HEK293 (cell line): Measurements from ENCODE around the gene CLIP3.

ENCODE experiments used
- CTCF ChIA-PET: fragments of 350-600 bp; formaldehyde crosslinking; extraction: SDS; loops from one replicate; lab custom pipeline; 2021; ENCODE audit warnings: antibody characterized with exemption; lab: Yijun Ruan, JAX
- POLR2A ChIA-PET: fragments of 300-600 bp; formaldehyde crosslinking; extraction: SDS; loops from one replicate; lab custom pipeline; 2020; ENCODE audit warnings: antibody characterized with exemption, inconsistent platforms; lab: Yijun Ruan, JAX
- H3K27ac ChIP-seq: fragments of 200-500 bp; sonication (Bioruptor generic); 2 replicates; pipeline ENCODE4 v1.5.1; 2014; ENCODE audit warnings: low read depth, low read length, control low read depth, inconsistent platforms; ENCODE audit errors: extremely low read depth
- H3K36me3 ChIP-seq, 2 experiments: fragments of 200-500 bp in 1 of 2; sonication (Bioruptor generic) in 1 of 2; 1 replicate in 1 of 2; 2 replicates in 1 of 2; pipeline ENCODE4 v1.5.1; 2014 to 2017; ENCODE audit warnings: inconsistent platforms in 2 of 2, low read length in 2 of 2; ENCODE audit not compliant: control insufficient read depth in 2 of 2, insufficient read depth in 1 of 2
- H3K4me1 ChIP-seq: fragments of 200-500 bp; sonication (Bioruptor generic); 2 replicates; pipeline ENCODE4 v1.5.1; 2014; ENCODE audit warnings: mild to moderate bottlenecking, low read length, inconsistent platforms; ENCODE audit not compliant: control insufficient read depth, insufficient read depth
- H3K4me3 ChIP-seq: 2 replicates; pipeline ENCODE4 v1.5.1; 2011; ENCODE audit warnings: low read depth, mild to moderate bottlenecking, control low read depth, low read length, moderate library complexity
- H3K9me3 ChIP-seq: fragments of 200-500 bp; sonication (Bioruptor generic); 2 replicates; pipeline ENCODE4 v1.5.1; 2014; ENCODE audit warnings: low read depth, low read length, inconsistent platforms; ENCODE audit not compliant: control insufficient read depth, insufficient read depth
- BCL11B ChIP-seq: fragments of 450-650 bp; formaldehyde crosslinking; IDR thresholded peaks from 2 replicates; pipeline ENCODE4 v1.5.1; 2016; ENCODE audit warnings: low read depth, missing biosample characterization, missing genetic modification characterization
- EGR2 ChIP-seq: fragments of 450-650 bp; formaldehyde crosslinking; IDR thresholded peaks from 2 replicates; pipeline ENCODE4 v1.5.1; 2016; ENCODE audit warnings: low read depth, missing biosample characterization, missing genetic modification characterization
- GLIS1 ChIP-seq: fragments of 450-650 bp; formaldehyde crosslinking; IDR thresholded peaks from 2 replicates; pipeline ENCODE4 v1.5.1; 2016; ENCODE audit warnings: missing biosample characterization, missing genetic modification characterization
- KLF1 ChIP-seq: fragments of 450-650 bp; formaldehyde crosslinking; IDR thresholded peaks from 2 replicates; pipeline ENCODE4 v1.5.1; 2016; ENCODE audit warnings: missing biosample characterization, missing genetic modification characterization
- KLF8 ChIP-seq: fragments of 450-650 bp; formaldehyde crosslinking; IDR thresholded peaks from 2 replicates; pipeline ENCODE4 v1.5.1; 2016; ENCODE audit warnings: missing biosample characterization, missing genetic modification characterization
- ZFHX2 ChIP-seq: fragments of 450-650 bp; formaldehyde crosslinking; conservative IDR thresholded peaks from 2 replicates; pipeline ENCODE4 v1.5.1; 2016; ENCODE audit warnings: missing biosample characterization, missing genetic modification characterization
- ZNF121 ChIP-seq: fragments of 450-650 bp; formaldehyde crosslinking; IDR thresholded peaks from 2 replicates; pipeline ENCODE4 v1.5.1; 2016; ENCODE audit warnings: missing biosample characterization, missing genetic modification characterization
- ZNF140 ChIP-seq: fragments of 450-650 bp; formaldehyde crosslinking; IDR thresholded peaks from 2 replicates; pipeline ENCODE4 v1.5.1; 2016; ENCODE audit warnings: missing biosample characterization, missing genetic modification characterization
- ZNF157 ChIP-seq: fragments of 450-650 bp; formaldehyde crosslinking; IDR thresholded peaks from 2 replicates; pipeline ENCODE4 v1.5.1; 2016; ENCODE audit warnings: missing biosample characterization, missing genetic modification characterization
- ZNF16 ChIP-seq: fragments of 450-650 bp; formaldehyde crosslinking; IDR thresholded peaks from 2 replicates; pipeline ENCODE4 v1.5.1; 2016; ENCODE audit warnings: low read depth, missing biosample characterization, missing genetic modification characterization
- ZNF174 ChIP-seq: fragments of 450-650 bp; formaldehyde crosslinking; IDR thresholded peaks from 2 replicates; pipeline ENCODE4 v1.5.0; 2017; ENCODE audit warnings: missing biosample characterization, mild to moderate bottlenecking, missing genetic modification characterization
- ZNF23 ChIP-seq: fragments of 450-650 bp; formaldehyde crosslinking; IDR thresholded peaks from 2 replicates; pipeline ENCODE4 v1.5.1; 2016; ENCODE audit warnings: missing biosample characterization, missing genetic modification characterization, borderline replicate concordance
- ZNF416 ChIP-seq: fragments of 450-650 bp; formaldehyde crosslinking; IDR thresholded peaks from 2 replicates; pipeline ENCODE4 v1.5.1; 2016; ENCODE audit warnings: missing biosample characterization, missing genetic modification characterization
- ZNF596 ChIP-seq: fragments of 450-650 bp; IDR thresholded peaks from 2 replicates; pipeline ENCODE4 v1.5.0; 2018; ENCODE audit warnings: missing biosample characterization, mild to moderate bottlenecking, missing genetic modification characterization, moderate library complexity
- ZNF610 ChIP-seq: fragments of 450-650 bp; formaldehyde crosslinking; IDR thresholded peaks from 2 replicates; pipeline ENCODE4 v1.5.1; 2016; ENCODE audit warnings: missing biosample characterization, missing genetic modification characterization, borderline replicate concordance
- ZNF677 ChIP-seq: fragments of 450-650 bp; IDR thresholded peaks from 2 replicates; pipeline ENCODE4 v1.5.0; 2018; ENCODE audit warnings: missing biosample characterization, mild to moderate bottlenecking, missing genetic modification characterization, moderate library complexity
- TF ChIP-seq, protein P1 (sequence below): fragments of 450-650 bp; formaldehyde crosslinking; IDR thresholded peaks from 2 replicates; pipeline ENCODE4 v1.5.1; 2016; ENCODE audit warnings: missing biosample characterization, missing genetic modification characterization
- TF ChIP-seq, protein P2 (sequence below): fragments of 450-650 bp; formaldehyde crosslinking; IDR thresholded peaks from 2 replicates; pipeline ENCODE4 v1.5.1; 2016; ENCODE audit warnings: missing biosample characterization, missing genetic modification characterization, borderline replicate concordance
- TF ChIP-seq, protein P3 (sequence below): fragments of 450-650 bp; formaldehyde crosslinking; IDR thresholded peaks from 2 replicates; pipeline ENCODE4 v1.5.1; 2016; ENCODE audit warnings: missing biosample characterization, missing genetic modification characterization
- TF ChIP-seq, protein P4 (sequence below): fragments of 450-650 bp; formaldehyde crosslinking; IDR thresholded peaks from 2 replicates; pipeline ENCODE4 v1.5.1; 2016; ENCODE audit warnings: missing biosample characterization, missing genetic modification characterization
- TF ChIP-seq, protein P5 (sequence below): fragments of 450-650 bp; formaldehyde crosslinking; IDR thresholded peaks from 2 replicates; pipeline ENCODE4 v1.5.1; 2016; ENCODE audit warnings: missing biosample characterization, missing genetic modification characterization, low read depth
- TF ChIP-seq, protein P6 (sequence below): fragments of 450-650 bp; formaldehyde crosslinking; IDR thresholded peaks from 2 replicates; pipeline ENCODE4 v1.5.1; 2017; ENCODE audit warnings: missing biosample characterization, missing genetic modification characterization

Gene CLIP3

DNA sequence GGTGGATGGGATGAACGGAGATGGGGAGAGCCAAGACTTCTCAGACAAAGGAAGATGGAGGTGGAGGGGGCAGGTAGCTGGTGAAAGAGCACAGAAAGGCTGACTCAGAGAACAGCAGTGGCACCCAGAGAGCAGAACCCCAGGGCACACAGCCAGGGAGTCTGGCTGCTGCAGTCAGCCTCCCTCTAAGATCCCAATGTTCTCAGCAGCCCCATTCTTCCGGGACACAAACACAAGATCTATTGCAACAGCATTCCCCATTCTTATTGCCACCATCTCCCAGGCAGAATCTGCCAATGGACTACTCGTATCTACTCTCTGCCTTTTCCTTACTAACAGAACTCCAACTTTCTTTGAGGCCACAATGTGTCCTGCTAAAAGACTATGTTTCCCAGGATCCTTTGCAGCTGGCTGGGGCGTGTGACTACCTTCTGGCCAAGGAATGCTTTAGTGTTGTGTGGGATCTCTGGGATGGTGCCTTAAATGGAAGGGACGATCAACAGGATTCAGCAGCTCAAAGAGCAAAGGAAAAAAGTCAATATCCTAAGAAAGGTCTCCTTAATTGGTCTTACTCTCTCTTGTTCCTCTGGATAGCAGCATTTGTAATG, 13.9 kb upstream of the CLIP3 start (continued):
- TF ChIP-seq, protein P1, sequence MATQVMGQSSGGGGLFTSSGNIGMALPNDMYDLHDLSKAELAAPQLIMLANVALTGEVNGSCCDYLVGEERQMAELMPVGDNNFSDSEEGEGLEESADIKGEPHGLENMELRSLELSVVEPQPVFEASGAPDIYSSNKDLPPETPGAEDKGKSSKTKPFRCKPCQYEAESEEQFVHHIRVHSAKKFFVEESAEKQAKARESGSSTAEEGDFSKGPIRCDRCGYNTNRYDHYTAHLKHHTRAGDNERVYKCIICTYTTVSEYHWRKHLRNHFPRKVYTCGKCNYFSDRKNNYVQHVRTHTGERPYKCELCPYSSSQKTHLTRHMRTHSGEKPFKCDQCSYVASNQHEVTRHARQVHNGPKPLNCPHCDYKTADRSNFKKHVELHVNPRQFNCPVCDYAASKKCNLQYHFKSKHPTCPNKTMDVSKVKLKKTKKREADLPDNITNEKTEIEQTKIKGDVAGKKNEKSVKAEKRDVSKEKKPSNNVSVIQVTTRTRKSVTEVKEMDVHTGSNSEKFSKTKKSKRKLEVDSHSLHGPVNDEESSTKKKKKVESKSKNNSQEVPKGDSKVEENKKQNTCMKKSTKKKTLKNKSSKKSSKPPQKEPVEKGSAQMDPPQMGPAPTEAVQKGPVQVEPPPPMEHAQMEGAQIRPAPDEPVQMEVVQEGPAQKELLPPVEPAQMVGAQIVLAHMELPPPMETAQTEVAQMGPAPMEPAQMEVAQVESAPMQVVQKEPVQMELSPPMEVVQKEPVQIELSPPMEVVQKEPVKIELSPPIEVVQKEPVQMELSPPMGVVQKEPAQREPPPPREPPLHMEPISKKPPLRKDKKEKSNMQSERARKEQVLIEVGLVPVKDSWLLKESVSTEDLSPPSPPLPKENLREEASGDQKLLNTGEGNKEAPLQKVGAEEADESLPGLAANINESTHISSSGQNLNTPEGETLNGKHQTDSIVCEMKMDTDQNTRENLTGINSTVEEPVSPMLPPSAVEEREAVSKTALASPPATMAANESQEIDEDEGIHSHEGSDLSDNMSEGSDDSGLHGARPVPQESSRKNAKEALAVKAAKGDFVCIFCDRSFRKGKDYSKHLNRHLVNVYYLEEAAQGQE, result no peak
- TF ChIP-seq, protein P2, sequence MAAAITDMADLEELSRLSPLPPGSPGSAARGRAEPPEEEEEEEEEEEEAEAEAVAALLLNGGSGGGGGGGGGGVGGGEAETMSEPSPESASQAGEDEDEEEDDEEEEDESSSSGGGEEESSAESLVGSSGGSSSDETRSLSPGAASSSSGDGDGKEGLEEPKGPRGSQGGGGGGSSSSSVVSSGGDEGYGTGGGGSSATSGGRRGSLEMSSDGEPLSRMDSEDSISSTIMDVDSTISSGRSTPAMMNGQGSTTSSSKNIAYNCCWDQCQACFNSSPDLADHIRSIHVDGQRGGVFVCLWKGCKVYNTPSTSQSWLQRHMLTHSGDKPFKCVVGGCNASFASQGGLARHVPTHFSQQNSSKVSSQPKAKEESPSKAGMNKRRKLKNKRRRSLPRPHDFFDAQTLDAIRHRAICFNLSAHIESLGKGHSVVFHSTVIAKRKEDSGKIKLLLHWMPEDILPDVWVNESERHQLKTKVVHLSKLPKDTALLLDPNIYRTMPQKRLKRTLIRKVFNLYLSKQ, result no peak
- TF ChIP-seq ZNF596 (tag by site-specific recombination) (no peak), ZNF16 (tag by site-specific recombination) (no peak), ZNF23 (tag by site-specific recombination) (no peak)
- TF ChIP-seq, protein P3, sequence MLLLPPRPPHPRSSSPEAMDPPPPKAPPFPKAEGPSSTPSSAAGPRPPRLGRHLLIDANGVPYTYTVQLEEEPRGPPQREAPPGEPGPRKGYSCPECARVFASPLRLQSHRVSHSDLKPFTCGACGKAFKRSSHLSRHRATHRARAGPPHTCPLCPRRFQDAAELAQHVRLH (tag by site-specific recombination), result no peak
- TF ChIP-seq, protein P4, sequence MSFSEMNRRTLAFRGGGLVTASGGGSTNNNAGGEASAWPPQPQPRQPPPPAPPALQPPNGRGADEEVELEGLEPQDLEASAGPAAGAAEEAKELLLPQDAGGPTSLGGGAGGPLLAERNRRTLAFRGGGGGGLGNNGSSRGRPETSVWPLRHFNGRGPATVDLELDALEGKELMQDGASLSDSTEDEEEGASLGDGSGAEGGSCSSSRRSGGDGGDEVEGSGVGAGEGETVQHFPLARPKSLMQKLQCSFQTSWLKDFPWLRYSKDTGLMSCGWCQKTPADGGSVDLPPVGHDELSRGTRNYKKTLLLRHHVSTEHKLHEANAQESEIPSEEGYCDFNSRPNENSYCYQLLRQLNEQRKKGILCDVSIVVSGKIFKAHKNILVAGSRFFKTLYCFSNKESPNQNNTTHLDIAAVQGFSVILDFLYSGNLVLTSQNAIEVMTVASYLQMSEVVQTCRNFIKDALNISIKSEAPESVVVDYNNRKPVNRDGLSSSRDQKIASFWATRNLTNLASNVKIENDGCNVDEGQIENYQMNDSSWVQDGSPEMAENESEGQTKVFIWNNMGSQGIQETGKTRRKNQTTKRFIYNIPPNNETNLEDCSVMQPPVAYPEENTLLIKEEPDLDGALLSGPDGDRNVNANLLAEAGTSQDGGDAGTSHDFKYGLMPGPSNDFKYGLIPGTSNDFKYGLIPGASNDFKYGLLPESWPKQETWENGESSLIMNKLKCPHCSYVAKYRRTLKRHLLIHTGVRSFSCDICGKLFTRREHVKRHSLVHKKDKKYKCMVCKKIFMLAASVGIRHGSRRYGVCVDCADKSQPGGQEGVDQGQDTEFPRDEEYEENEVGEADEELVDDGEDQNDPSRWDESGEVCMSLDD (tag by site-specific recombination), result no peak

DNA sequence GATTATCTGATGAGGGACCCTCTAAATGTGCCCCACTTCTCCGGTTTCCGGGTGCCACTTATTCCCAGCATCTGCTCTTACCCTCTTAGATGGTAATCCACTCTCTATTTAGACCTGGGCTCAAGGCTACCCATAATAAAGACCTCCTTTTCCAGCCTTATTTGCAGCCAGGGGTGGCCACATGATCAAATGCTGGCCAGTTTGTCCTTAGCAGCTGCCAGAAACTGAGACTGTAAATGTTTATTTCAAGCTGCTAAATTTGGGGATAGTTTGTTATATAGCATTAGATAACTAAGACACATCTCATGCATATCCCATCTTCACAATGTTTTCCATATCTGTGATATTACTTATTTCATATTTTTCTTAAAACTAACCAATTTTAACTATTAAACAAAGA, 11.3 kb upstream of the CLIP3 start:
- H3K36me3 ChIP-seq, result peaks cover 11 to 74% of the 10 kb centered on the region in 2 experiments
- H3K4me3 ChIP-seq, result no peak overlapping the region
- TF ChIP-seq ZNF677 (tag by site-specific recombination), result no peak
- no peaks in the 10 kb centered on the region; the same call in none of the 2 replicates for H3K9me3 ChIP-seq
- ChIA-PET POLR2A (interaction anchor here (2.0 to 4.4 kb wide), 2 partner anchors 10 to 30 kb away, joined by 7 to 19 read pairs; partner anchors contain the start of genes ALKBH6 and THAP8), CTCF (interaction anchor here (0.6 kb wide), 1 partner anchor 48 kb away, joined by 3 read pairs; no protein-coding TSS in a partner anchor)
- H3K27ac ChIP-seq, result no peak overlapping the region
- peaks cover 2% of the 10 kb centered on the region; the same call in 1 of the 2 replicates for H3K4me1 ChIP-seq

DNA sequence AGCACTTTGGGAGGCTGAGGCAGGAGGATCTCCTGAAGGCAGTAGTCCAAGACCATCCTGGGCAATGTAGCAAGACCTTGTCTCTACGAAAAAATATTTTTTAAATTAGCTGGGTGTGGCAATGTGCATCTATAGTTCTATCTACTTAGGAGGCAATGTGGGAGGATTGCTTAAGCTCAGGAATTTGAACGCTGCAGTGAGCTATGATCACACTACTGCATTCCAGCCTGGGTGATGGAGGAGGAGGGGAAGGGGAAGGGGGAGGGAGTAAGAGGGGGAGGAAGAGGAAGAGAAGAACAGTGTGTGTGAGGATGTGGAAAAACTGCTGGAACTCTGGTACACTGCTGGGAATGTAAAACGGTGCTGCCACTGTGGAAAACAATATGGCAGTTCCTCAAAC, 9.2 kb upstream of the CLIP3 start:
- no peak overlapping the region for H3K4me3 ChIP-seq
- CTCF ChIA-PET, result interaction anchor here (0.6 to 2.1 kb wide), 3 partner anchors 9 to 350 kb away, joined by 3 to 6 read pairs (median 3); no protein-coding TSS in a partner anchor
- H3K4me1 ChIP-seq, result peaks cover 2% of the 10 kb centered on the region; the same call in 1 of the 2 replicates
- no peak overlapping the region for H3K27ac ChIP-seq
- POLR2A ChIA-PET, result interaction anchor here (0.5 to 4.4 kb wide), 8 partner anchors 12 to 1934 kb away, joined by 3 to 19 read pairs (median 6); partner anchors contain the start of genes ALKBH6 and THAP8
- peaks cover 8 to 78% of the 10 kb centered on the region in 2 experiments for H3K36me3 ChIP-seq
- no peaks in the 10 kb centered on the region; the same call in none of the 2 replicates for H3K9me3 ChIP-seq
- no peak for TF ChIP-seq ZNF174 (tag by site-specific recombination)
- no peak for TF ChIP-seq ZNF157 (tag by site-specific recombination)
- no peak for TF ChIP-seq KLF1 (tag by site-specific recombination)
- no peak for TF ChIP-seq KLF8 (tag by site-specific recombination)
- no peak for TF ChIP-seq ZNF140
- no peak for TF ChIP-seq BCL11B
- TF ChIP-seq ZNF121 (tag by site-specific recombination), result no peak
- TF ChIP-seq, protein P5, sequence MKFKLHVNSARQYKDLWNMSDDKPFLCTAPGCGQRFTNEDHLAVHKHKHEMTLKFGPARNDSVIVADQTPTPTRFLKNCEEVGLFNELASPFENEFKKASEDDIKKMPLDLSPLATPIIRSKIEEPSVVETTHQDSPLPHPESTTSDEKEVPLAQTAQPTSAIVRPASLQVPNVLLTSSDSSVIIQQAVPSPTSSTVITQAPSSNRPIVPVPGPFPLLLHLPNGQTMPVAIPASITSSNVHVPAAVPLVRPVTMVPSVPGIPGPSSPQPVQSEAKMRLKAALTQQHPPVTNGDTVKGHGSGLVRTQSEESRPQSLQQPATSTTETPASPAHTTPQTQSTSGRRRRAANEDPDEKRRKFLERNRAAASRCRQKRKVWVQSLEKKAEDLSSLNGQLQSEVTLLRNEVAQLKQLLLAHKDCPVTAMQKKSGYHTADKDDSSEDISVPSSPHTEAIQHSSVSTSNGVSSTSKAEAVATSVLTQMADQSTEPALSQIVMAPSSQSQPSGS (tag by site-specific recombination), result no peak
- TF ChIP-seq ZFHX2, result peak; percentile 82
- no peak for TF ChIP-seq ZNF416 (tag by site-specific recombination)
- TF ChIP-seq GLIS1, result no peak
- TF ChIP-seq, protein P6, sequence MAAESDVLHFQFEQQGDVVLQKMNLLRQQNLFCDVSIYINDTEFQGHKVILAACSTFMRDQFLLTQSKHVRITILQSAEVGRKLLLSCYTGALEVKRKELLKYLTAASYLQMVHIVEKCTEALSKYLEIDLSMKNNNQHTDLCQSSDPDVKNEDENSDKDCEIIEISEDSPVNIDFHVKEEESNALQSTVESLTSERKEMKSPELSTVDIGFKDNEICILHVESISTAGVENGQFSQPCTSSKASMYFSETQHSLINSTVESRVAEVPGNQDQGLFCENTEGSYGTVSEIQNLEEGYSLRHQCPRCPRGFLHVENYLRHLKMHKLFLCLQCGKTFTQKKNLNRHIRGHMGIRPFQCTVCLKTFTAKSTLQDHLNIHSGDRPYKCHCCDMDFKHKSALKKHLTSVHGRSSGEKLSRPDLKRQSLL (tag by site-specific recombination), result no peak
- peak; percentile 95 for TF ChIP-seq EGR2 (tag by site-specific recombination)
- no peak for TF ChIP-seq ZNF610 (tag by site-specific recombination)
